Epidermal melanocyte (primary cell): ENCODE data around the gene MSGN1.
A peak's percentile ranks its signal among the peaks of the same experiment; 100 is the strongest.

Source experiments
- DNase-seq: peaks from one replicate; pipeline ENCODE4 v3.0.0; 2011; ENCODE audit warnings: low spot score; ENCODE audit not compliant: insufficient read length

Gene MSGN1

GRCh38 chr2:17816396-17817245 lies at the start of gene MSGN1:
MSGN1 (plus strand) TSS chr2:17816460; CDS start chr2:17816519, 59 bp downstream.
- DNase-seq, result no peak

- no peak for DNase-seq
Measured at GRCh38 chr2:17768894-17769293, 47.4 kb upstream of the MSGN1 start.

- no peak for DNase-seq
Measured at GRCh38 chr2:17771956-17772355, 44.3 kb upstream of the MSGN1 start.

- DNase-seq, result no peak
Measured at GRCh38 chr2:17772532-17772931, 43.7 kb upstream of the MSGN1 start.

GRCh38 chr2:17780546-17780945 lies 35.7 kb upstream of the MSGN1 start:
- no peak for DNase-seq

- no peak for DNase-seq
Measured at GRCh38 chr2:17781482-17781881, 34.8 kb upstream of the MSGN1 start.

GRCh38 chr2:17786727-17787126 lies 29.5 kb upstream of the MSGN1 start:
- DNase-seq, result no peak

- DNase-seq, result no peak
Measured at GRCh38 chr2:17788773-17789172, 27.5 kb upstream of the MSGN1 start.

GRCh38 chr2:17790536-17790935 lies 25.7 kb upstream of the MSGN1 start:
- DNase-seq, result no peak

- no peak for DNase-seq
Measured at GRCh38 chr2:17791121-17791816, 25.0 kb upstream of the MSGN1 start.

GRCh38 chr2:17791817-17792130 lies 24.5 kb upstream of the MSGN1 start:
- DNase-seq, result no peak

GRCh38 chr2:17792515-17792914 lies 23.7 kb upstream of the MSGN1 start:
- DNase-seq, result no peak

GRCh38 chr2:17793296-17793695 lies 23.0 kb upstream of the MSGN1 start:
- DNase-seq, result no peak

GRCh38 chr2:17793803-17794354 lies 22.4 kb upstream of the MSGN1 start:
- DNase-seq, result no peak

GRCh38 chr2:17795309-17795708 lies 21.0 kb upstream of the MSGN1 start:
- DNase-seq, result no peak

- no peak for DNase-seq
Measured at GRCh38 chr2:17798338-17798737, 17.9 kb upstream of the MSGN1 start.

- no peak for DNase-seq
Measured at GRCh38 chr2:17799301-17800120, 16.7 kb upstream of the MSGN1 start.

GRCh38 chr2:17800219-17800618 lies 16.0 kb upstream of the MSGN1 start:
- peak; percentile 62 for DNase-seq

GRCh38 chr2:17800693-17801458 lies 15.4 kb upstream of the MSGN1 start:
- no peak for DNase-seq

GRCh38 chr2:17803497-17803896 lies 12.8 kb upstream of the MSGN1 start:
- DNase-seq, result no peak

GRCh38 chr2:17804358-17804757 lies 11.9 kb upstream of the MSGN1 start:
- DNase-seq, result no peak
